HG03025 (cell line): ENCODE measurements around the gene BMP2K.
"Not testable (repeated sequence)": the region's sequence is repeated elsewhere in the genome, so short reads cannot be mapped to it uniquely, and the experiment has no call there.

Experiments used
- ATAC-seq: cut with Tn5 transposase; IDR thresholded peaks from one replicate; pipeline ENCODE4 v1.9.1; 2021; ENCODE audit warnings: mild to moderate bottlenecking, moderate library complexity; ENCODE audit not compliant: unreplicated experiment, low FRiP score

BMP2K gene

GRCh38 chr4:78787392-78788006 is 11.3 kb downstream of the BMP2K start:
- ATAC-seq: no peak

GRCh38 chr4:78788007-78788889 is 12.1 kb downstream of the BMP2K start:
- ATAC-seq: no peak

- ATAC-seq: not testable (repeated sequence)
Measured at GRCh38 chr4:78795594-78796416, 19.7 kb downstream of the BMP2K start.

- no peak for ATAC-seq
Measured at GRCh38 chr4:78796526-78796925, 20.4 kb downstream of the BMP2K start.

GRCh38 chr4:78797777-78798284 is 21.7 kb downstream of the BMP2K start:
- ATAC-seq: no peak

GRCh38 chr4:78799551-78800495 is 23.7 kb downstream of the BMP2K start:
- no peak for ATAC-seq

- ATAC-seq: no peak
Measured at GRCh38 chr4:78800965-78801364, 24.8 kb downstream of the BMP2K start.

GRCh38 chr4:78803983-78804382 is 27.8 kb downstream of the BMP2K start:
- no peak for ATAC-seq

- ATAC-seq: no peak
Measured at GRCh38 chr4:78806943-78807460, 30.9 kb downstream of the BMP2K start.

GRCh38 chr4:78809295-78809694 is 33.1 kb downstream of the BMP2K start:
- no peak for ATAC-seq

GRCh38 chr4:78809928-78810835 is 34.0 kb downstream of the BMP2K start:
- ATAC-seq: no peak

- no peak for ATAC-seq
Measured at GRCh38 chr4:78811034-78811433, 34.9 kb downstream of the BMP2K start.

GRCh38 chr4:78818530-78819079 is 42.5 kb downstream of the BMP2K start:
- ATAC-seq: no peak

- no peak for ATAC-seq
Measured at GRCh38 chr4:78824001-78824400, 47.9 kb downstream of the BMP2K start.

- no peak for ATAC-seq
Measured at GRCh38 chr4:78827191-78827590, 51.0 kb downstream of the BMP2K start.

GRCh38 chr4:78829296-78829695 is 53.1 kb downstream of the BMP2K start:
- no peak for ATAC-seq

GRCh38 chr4:78839676-78840075 is 63.5 kb downstream of the BMP2K start:
- not testable (repeated sequence) for ATAC-seq

GRCh38 chr4:78840286-78840685 is 64.1 kb downstream of the BMP2K start:
- ATAC-seq: not testable (repeated sequence)
